ENCODE results near the gene DCAF10.
"Not testable (repeated sequence)": the region's sequence is repeated elsewhere in the genome, so short reads cannot be mapped to it uniquely, and the experiment has no call there.

DCAF10 gene

GRCh38 chr9:37800631-37801286 lies at the start of gene DCAF10:
DCAF10 (plus strand) TSS chr9:37800797; CDS start chr9:37800867, 70 bp downstream.
- peak; percentile 63 for DNase-seq

GRCh38 chr9:37751186-37751585 lies 49.4 kb upstream of the DCAF10 start:
- no peak for DNase-seq

- DNase-seq = not testable (repeated sequence)
Observed at GRCh38 chr9:37751704-37752103, 48.9 kb upstream of the DCAF10 start.

GRCh38 chr9:37752112-37752511 lies 48.5 kb upstream of the DCAF10 start:
- not testable (repeated sequence) for DNase-seq

GRCh38 chr9:37752642-37753488 lies 47.7 kb upstream of the DCAF10 start:
- no peak for DNase-seq

- DNase-seq = peak; percentile 62
Observed at GRCh38 chr9:37753489-37754190, 47.0 kb upstream of the DCAF10 start, which contains the start of gene TRMT10B. TRMT10B (plus strand) TSS chr9:37753805; CDS start chr9:37761932, 8,127 bp downstream.

- DNase-seq = no peak
Observed at GRCh38 chr9:37758747-37759146, 41.9 kb upstream of the DCAF10 start.

GRCh38 chr9:37760416-37761161 lies 40.0 kb upstream of the DCAF10 start:
- no peak for DNase-seq

GRCh38 chr9:37761511-37761910 lies 39.1 kb upstream of the DCAF10 start:
- no peak for DNase-seq

- not testable (repeated sequence) for DNase-seq
Observed at GRCh38 chr9:37765263-37765662, 35.3 kb upstream of the DCAF10 start.

GRCh38 chr9:37769306-37769705 lies 31.3 kb upstream of the DCAF10 start:
- no peak for DNase-seq

GRCh38 chr9:37769995-37770394 lies 30.6 kb upstream of the DCAF10 start:
- DNase-seq = no peak

GRCh38 chr9:37775216-37775919 lies 25.2 kb upstream of the DCAF10 start:
- DNase-seq = no peak

GRCh38 chr9:37776328-37776727 lies 24.3 kb upstream of the DCAF10 start:
- no peak for DNase-seq

- DNase-seq = no peak
Observed at GRCh38 chr9:37778534-37778933, 22.1 kb upstream of the DCAF10 start.

- no peak for DNase-seq
Observed at GRCh38 chr9:37784291-37784615, 16.3 kb upstream of the DCAF10 start.

- peak; percentile 79 for DNase-seq
Observed at GRCh38 chr9:37784616-37785483, 15.7 kb upstream of the DCAF10 start, which contains the start of gene EXOSC3. EXOSC3 (minus strand) TSS chr9:37785064; CDS start chr9:37785044, 20 bp downstream.

- no peak for DNase-seq
Observed at GRCh38 chr9:37787059-37787458, 13.5 kb upstream of the DCAF10 start.

- no peak for DNase-seq
Observed at GRCh38 chr9:37788332-37788731, 12.3 kb upstream of the DCAF10 start.

GRCh38 chr9:37790096-37790495 lies 10.5 kb upstream of the DCAF10 start:
- no peak for DNase-seq

GRCh38 chr9:37792122-37792521 lies 8.5 kb upstream of the DCAF10 start:
- DNase-seq = no peak
